ENCODE measurements around the gene CLTB. TPM values are rescaled to one million over a fixed set of nuclear protein-coding genes. Genes with fewer than 3 reads are reported as not detected.

Gene CLTB
- total RNA-seq, 1 experiment from 2014 or later: 58.6 TPM

DNA sequence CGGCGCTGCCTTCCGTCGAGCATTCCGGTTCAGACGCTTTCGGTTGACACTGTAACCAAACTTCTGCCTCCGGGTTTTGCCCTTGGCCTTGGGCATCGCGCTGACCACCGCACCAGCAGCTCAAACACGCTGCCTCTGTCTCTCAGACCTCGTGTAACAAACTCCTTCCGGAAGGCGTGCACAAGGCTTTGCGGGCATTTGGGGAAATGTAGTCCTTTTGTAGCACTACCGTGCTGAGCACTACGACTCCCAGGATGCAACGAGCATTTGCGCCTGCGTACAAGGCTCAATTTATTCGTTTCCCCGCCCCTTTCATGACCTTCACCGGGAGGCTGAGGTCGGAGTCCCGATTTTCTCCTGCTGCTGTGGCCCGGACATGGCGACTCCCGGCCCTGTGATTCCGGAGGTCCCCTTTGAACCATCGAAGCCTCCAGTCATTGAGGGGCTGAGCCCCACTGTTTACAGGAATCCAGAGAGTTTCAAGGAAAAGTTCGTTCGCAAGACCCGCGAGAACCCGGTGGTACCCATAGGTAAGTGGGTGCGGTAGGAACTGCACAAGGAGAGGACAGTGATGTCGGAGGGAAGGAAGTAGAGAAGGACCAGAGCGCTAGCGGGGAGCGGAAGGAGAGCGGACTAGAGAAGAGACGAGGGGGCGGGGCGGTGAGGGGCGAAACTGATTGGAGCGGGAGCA, 27.8 kb downstream of the CLTB start, which contains the start of the genes HIGD2A and NOP16:
Gene HIGD2A (plus strand): TSS at position 308 of the 691 bp plus-strand sequence. CDS start 69 bp downstream, at position 377.
Gene NOP16 (minus strand): TSS at position 155 of the 691 bp plus-strand sequence. CDS start 59 bp downstream, at position 96.
- CTCF ChIA-PET: no interaction called here
- peak within 1 kb of the TSS; percentile 86 for H3K4me2 ChIP-seq (ENCODE audit: low read length)
- peaks cover 64% of the 10 kb centered on the region for H3K79me2 ChIP-seq (ENCODE audit: insufficient read depth, low read length)
- peak within 1 kb of the TSS; percentile 95 for H2AFZ ChIP-seq (ENCODE audit: low read depth, low read length, poor library complexity, severe bottlenecking)
- H3K4me1 ChIP-seq (ENCODE audit: control insufficient read depth in 1 of 2, insufficient read depth in 2 of 2, low read length in 2 of 2): peaks cover 11 to 22% of the 10 kb centered on the region in 2 experiments; a peak in 3 of 4 replicates
- H3K36me3 ChIP-seq (ENCODE audit: control insufficient read depth in 1 of 2, insufficient read depth in 2 of 2, low read length in 2 of 2): peaks cover 24 to 48% of the 10 kb centered on the region in 2 experiments; a peak in 3 of 4 replicates
- peak within 1 kb of the TSS; percentile 93 for H3K9ac ChIP-seq (ENCODE audit: low read length)
- H3K27ac ChIP-seq (ENCODE audit: low read depth, low read length): peak within 1 kb of the TSS; percentile 94
- H3K9me3 ChIP-seq (ENCODE audit: control insufficient read depth in 1 of 2, insufficient read depth in 1 of 2, low read depth in 1 of 2, low read length in 2 of 2): no peaks in the 10 kb centered on the region
- peaks cover 13% of the 10 kb centered on the region; the same call in 1 of the 2 replicates for H4K20me1 ChIP-seq (ENCODE audit: insufficient read depth)
- ATAC-seq (peak; percentile 87), DNase-seq (ENCODE audit: low read depth, low spot score) (peak; percentile 98)
- peak; percentile 80 for TF ChIP-seq POLR2A (IDR thresholded peaks at IDR 0.05; ENCODE audit: borderline replicate concordance, extremely low read depth, insufficient read depth, insufficient read length)
- peak; percentile 53 for TF ChIP-seq TCF7L2 (IDR thresholded peaks at IDR 0.05; ENCODE audit: borderline replicate concordance, extremely low read depth, insufficient read depth, insufficient read length)
- no peak for TF ChIP-seq SP1 (IDR thresholded peaks at IDR 0.05; ENCODE audit: low read depth)
- TF ChIP-seq, protein P1, sequence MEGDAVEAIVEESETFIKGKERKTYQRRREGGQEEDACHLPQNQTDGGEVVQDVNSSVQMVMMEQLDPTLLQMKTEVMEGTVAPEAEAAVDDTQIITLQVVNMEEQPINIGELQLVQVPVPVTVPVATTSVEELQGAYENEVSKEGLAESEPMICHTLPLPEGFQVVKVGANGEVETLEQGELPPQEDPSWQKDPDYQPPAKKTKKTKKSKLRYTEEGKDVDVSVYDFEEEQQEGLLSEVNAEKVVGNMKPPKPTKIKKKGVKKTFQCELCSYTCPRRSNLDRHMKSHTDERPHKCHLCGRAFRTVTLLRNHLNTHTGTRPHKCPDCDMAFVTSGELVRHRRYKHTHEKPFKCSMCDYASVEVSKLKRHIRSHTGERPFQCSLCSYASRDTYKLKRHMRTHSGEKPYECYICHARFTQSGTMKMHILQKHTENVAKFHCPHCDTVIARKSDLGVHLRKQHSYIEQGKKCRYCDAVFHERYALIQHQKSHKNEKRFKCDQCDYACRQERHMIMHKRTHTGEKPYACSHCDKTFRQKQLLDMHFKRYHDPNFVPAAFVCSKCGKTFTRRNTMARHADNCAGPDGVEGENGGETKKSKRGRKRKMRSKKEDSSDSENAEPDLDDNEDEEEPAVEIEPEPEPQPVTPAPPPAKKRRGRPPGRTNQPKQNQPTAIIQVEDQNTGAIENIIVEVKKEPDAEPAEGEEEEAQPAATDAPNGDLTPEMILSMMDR (IDR thresholded peaks at IDR 0.05 in 2 of 3, conservative IDR thresholded peaks at IDR 0.05 in 1 of 3; ENCODE audit: borderline replicate concordance in 1 of 3, insufficient read depth in 1 of 3, low read depth in 2 of 3, low read length in 2 of 3): no peak
- peak; percentile 81 for TF ChIP-seq YY1 (IDR thresholded peaks at IDR 0.05; ENCODE audit: extremely low read depth, insufficient replicate concordance, low read depth, low read length)
- peak; percentile 85 for TF ChIP-seq POLR2AphosphoS5 (IDR thresholded peaks at IDR 0.05; ENCODE audit: low read depth, low read length)
- TF ChIP-seq, protein P2, sequence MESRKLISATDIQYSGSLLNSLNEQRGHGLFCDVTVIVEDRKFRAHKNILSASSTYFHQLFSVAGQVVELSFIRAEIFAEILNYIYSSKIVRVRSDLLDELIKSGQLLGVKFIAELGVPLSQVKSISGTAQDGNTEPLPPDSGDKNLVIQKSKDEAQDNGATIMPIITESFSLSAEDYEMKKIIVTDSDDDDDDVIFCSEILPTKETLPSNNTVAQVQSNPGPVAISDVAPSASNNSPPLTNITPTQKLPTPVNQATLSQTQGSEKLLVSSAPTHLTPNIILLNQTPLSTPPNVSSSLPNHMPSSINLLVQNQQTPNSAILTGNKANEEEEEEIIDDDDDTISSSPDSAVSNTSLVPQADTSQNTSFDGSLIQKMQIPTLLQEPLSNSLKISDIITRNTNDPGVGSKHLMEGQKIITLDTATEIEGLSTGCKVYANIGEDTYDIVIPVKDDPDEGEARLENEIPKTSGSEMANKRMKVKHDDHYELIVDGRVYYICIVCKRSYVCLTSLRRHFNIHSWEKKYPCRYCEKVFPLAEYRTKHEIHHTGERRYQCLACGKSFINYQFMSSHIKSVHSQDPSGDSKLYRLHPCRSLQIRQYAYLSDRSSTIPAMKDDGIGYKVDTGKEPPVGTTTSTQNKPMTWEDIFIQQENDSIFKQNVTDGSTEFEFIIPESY (IDR thresholded peaks at IDR 0.05; ENCODE audit: extremely low read depth, insufficient replicate concordance, low read length): peak; percentile 93
- POLR2A ChIA-PET: interaction anchor here (1.0 kb wide), 1 partner anchor 28 kb away, joined by 3 read pairs; the partner anchor contains the start of gene CLTB
- H3K27me3 ChIP-seq (ENCODE audit: insufficient read depth, low read length): no peaks in the 10 kb centered on the region
- H3K9me2 ChIP-seq (ENCODE audit: insufficient read depth): no peaks in the 10 kb centered on the region
- peak within 1 kb of the TSS; percentile 78 to 99 for H3K4me3 ChIP-seq (replicated peaks in 1 of 2; ENCODE audit: low read depth in 1 of 2, low read length in 2 of 2)
- intact Hi-C loops (cut with micrococcal nuclease): loop anchor here (1.0 to 2.0 kb wide), 2 partner anchors 27 to 148 kb away; partner anchors contain the start of genes KIAA1191 and RNF44
- RAD21 ChIA-PET (ENCODE audit: low non-redundant PET in 1 of 2, low total read pairs in 2 of 2, uncharacterized antibody in 2 of 2, unreplicated experiment in 2 of 2): no interaction called here
- BruUV-seq (replicated peaks): no TSS peak
